ENCODE results near the gene PPARGC1A. TPM values are rescaled to one million over a fixed set of nuclear protein-coding genes. Genes with fewer than 3 reads are reported as not detected.

PPARGC1A gene
- total RNA-seq, 2 donors from 2014 or later: 8.9 to 10.2 TPM

DNA sequence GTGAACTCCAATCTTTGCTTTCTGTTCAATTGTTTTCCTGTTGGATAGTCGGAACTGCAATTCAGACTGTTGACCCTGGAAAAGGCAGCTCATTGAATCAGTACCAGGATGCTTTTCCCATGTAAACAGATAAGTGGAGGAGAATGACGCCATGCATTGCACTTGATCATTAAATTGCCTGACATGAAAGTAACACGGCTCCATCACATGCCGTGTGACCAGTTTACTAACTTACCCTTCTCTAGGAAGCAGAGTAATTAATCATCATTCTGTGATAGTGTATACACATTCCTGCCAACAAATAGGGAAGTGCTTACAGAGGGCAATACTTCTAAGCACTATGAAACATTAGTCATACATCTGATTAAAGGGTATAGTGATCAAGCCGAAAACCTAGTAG is 101.4 kb downstream of the PPARGC1A start:
- H3K27me3 Mint-ChIP-seq (ENCODE audit: insufficient read depth): no peaks in the 10 kb centered on the region
- H3K4me3 Mint-ChIP-seq: no peak overlapping the region
- Histone ChIP-seq H3K4me3 (ENCODE audit: low read length) (no peak overlapping the region), H3K36me3 (ENCODE audit: control insufficient read depth, insufficient read depth, low read length) (no peaks in the 10 kb centered on the region), H3K27ac (ENCODE audit: low read depth, low read length) (no peak overlapping the region), H3K4me1 (ENCODE audit: control insufficient read depth, insufficient read depth, low read length) (no peaks in the 10 kb centered on the region), H3K9ac (ENCODE audit: extremely low read depth, low read length, poor library complexity, severe bottlenecking) (no peak overlapping the region), H3K27me3 (ENCODE audit: control insufficient read depth, insufficient read depth, low read length, poor library complexity, severe bottlenecking) (no peaks in the 10 kb centered on the region), H3K9me3 (ENCODE audit: control insufficient read depth, low read length) (no peaks in the 10 kb centered on the region)
- no peak for DNase-seq
- no peaks in the 10 kb centered on the region for H3K4me1 Mint-ChIP-seq
- H3K9me3 Mint-ChIP-seq: peaks cover 4% of the 10 kb centered on the region
- TF ChIP-seq, protein P1, sequence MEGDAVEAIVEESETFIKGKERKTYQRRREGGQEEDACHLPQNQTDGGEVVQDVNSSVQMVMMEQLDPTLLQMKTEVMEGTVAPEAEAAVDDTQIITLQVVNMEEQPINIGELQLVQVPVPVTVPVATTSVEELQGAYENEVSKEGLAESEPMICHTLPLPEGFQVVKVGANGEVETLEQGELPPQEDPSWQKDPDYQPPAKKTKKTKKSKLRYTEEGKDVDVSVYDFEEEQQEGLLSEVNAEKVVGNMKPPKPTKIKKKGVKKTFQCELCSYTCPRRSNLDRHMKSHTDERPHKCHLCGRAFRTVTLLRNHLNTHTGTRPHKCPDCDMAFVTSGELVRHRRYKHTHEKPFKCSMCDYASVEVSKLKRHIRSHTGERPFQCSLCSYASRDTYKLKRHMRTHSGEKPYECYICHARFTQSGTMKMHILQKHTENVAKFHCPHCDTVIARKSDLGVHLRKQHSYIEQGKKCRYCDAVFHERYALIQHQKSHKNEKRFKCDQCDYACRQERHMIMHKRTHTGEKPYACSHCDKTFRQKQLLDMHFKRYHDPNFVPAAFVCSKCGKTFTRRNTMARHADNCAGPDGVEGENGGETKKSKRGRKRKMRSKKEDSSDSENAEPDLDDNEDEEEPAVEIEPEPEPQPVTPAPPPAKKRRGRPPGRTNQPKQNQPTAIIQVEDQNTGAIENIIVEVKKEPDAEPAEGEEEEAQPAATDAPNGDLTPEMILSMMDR (conservative IDR thresholded peaks at IDR 0.05): no peak
- WGBS, 2 experiments (ENCODE audit: insufficient coverage in 1 of 2, insufficient read length in 1 of 2): 90 to 91% methylated on average over 5 of the region's 5 CpGs
- H3K36me3 Mint-ChIP-seq (ENCODE audit: low read depth): peaks cover 2% of the 10 kb centered on the region
- H3K27ac Mint-ChIP-seq: no peak overlapping the region

DNA sequence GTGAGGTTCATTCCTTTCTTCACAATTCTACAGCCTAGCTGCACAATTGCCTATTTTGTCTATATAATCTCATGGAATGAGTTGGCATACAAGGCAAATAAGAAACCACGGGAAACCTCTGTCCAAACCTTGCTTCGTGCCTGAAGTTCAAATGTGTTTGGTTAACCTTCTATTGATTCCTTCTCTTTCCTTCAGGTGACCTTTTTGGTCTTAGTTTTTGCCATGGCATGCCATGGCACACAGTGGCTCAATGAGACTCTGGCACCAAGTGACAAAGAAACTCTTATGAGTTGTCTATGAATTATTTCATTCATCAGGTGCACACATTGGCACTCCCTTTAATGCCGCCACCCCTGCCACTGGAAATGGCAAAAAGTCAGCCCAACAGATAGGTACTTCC is 101.8 kb downstream of the PPARGC1A start:
- H3K9me3 Mint-ChIP-seq: peaks cover 7% of the 10 kb centered on the region
- Histone ChIP-seq H3K36me3 (ENCODE audit: control insufficient read depth, insufficient read depth, low read length) (no peaks in the 10 kb centered on the region), H3K4me1 (ENCODE audit: control insufficient read depth, insufficient read depth, low read length) (no peaks in the 10 kb centered on the region), H3K27me3 (ENCODE audit: control insufficient read depth, insufficient read depth, low read length, poor library complexity, severe bottlenecking) (no peaks in the 10 kb centered on the region), H3K4me3 (ENCODE audit: low read length) (no peak overlapping the region), H3K9me3 (ENCODE audit: control insufficient read depth, low read length) (no peaks in the 10 kb centered on the region), H3K9ac (ENCODE audit: extremely low read depth, low read length, poor library complexity, severe bottlenecking) (no peak overlapping the region), H3K27ac (ENCODE audit: low read depth, low read length) (no peak overlapping the region)
- no peak overlapping the region for H3K4me3 Mint-ChIP-seq
- WGBS, 2 experiments (ENCODE audit: insufficient coverage in 1 of 2, insufficient read length in 1 of 2): 93 to 95% methylated on average over 3 of the region's 3 CpGs
- DNase-seq: no peak
- peaks cover 4% of the 10 kb centered on the region for H3K36me3 Mint-ChIP-seq (ENCODE audit: low read depth)
- H3K4me1 Mint-ChIP-seq: no peaks in the 10 kb centered on the region
- no peaks in the 10 kb centered on the region for H3K27me3 Mint-ChIP-seq (ENCODE audit: insufficient read depth)
- no peak overlapping the region for H3K27ac Mint-ChIP-seq
- TF ChIP-seq, protein P1 (conservative IDR thresholded peaks at IDR 0.05): no peak

- Mint-ChIP-seq H3K36me3 (ENCODE audit: low read depth) (peaks cover 4% of the 10 kb centered on the region), H3K27ac (no peak overlapping the region), H3K27me3 (ENCODE audit: insufficient read depth) (no peaks in the 10 kb centered on the region), H3K9me3 (peaks cover 7% of the 10 kb centered on the region), H3K4me3 (no peak overlapping the region), H3K4me1 (no peaks in the 10 kb centered on the region)
- Histone ChIP-seq H3K9ac (ENCODE audit: extremely low read depth, low read length, poor library complexity, severe bottlenecking) (no peak overlapping the region), H3K36me3 (ENCODE audit: control insufficient read depth, insufficient read depth, low read length) (no peaks in the 10 kb centered on the region), H3K9me3 (ENCODE audit: control insufficient read depth, low read length) (no peaks in the 10 kb centered on the region), H3K27ac (ENCODE audit: low read depth, low read length) (no peak overlapping the region), H3K27me3 (ENCODE audit: control insufficient read depth, insufficient read depth, low read length, poor library complexity, severe bottlenecking) (no peaks in the 10 kb centered on the region), H3K4me3 (ENCODE audit: low read length) (no peak overlapping the region), H3K4me1 (ENCODE audit: control insufficient read depth, insufficient read depth, low read length) (no peaks in the 10 kb centered on the region)
- TF ChIP-seq, protein P1 (conservative IDR thresholded peaks at IDR 0.05): no peak
- DNase-seq: no peak
- 83 to 90% methylated on average over 3 to 5 of the region's 6 CpGs for WGBS, 2 experiments (ENCODE audit: insufficient coverage in 1 of 2, insufficient read length in 1 of 2)
These were observed 106.9 kb downstream of the PPARGC1A start for GRCh38 chr4:23782778-23783437.

Data from endodermal cell (in vitro differentiated cells).